Bone marrow (tissue), 2 donors: Measurements from ENCODE around the gene TNFAIP3.
A peak's percentile ranks its signal among the peaks of the same experiment; 100 is the strongest.
"Not testable (repeated sequence)": the region's sequence is repeated elsewhere in the genome, so short reads cannot be mapped to it uniquely, and the experiment has no call there.

Experiments used
- DNase-seq, 2 donors: peaks; one replicate each; lab custom pipeline; 2025; lab: John Stamatoyannopoulos, UW

TNFAIP3 gene

DNA sequence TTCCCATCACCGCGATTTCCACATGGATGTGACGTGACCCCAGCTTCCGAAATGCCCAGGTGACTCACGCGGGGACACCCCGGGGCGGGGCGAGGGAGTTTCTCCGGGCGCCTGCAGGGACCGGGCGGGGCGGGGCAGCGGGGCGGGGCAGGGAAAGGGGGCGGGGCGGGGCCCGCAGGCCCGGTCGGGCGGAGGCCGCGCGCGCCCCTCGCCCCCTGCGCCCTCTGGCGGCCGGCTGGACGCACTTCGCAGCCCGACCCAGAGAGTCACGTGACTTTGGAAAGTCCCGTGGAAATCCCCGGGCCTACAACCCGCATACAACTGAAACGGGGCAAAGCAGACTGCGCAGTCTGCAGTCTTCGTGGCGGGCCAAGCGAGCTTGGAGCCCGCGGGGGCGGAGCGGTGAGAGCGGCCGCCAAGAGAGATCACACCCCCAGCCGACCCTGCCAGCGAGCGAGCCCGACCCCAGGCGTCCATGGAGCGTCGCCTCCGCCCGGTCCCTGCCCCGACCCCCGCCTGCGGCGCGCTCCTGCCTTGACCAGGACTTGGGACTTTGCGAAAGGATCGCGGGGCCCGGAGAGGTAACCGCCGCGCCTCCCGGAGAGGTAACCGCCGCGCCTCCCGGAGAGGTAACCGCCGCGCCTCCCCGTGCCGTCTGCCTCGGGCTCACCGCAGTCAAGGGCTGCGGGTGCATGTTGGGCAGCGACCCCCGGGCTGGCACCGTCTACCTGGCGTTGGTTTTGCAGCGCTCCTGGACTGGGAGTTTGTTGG, at the start of gene TNFAIP3:
TNFAIP3 (plus strand) TSS at position 346 of the 771 bp plus-strand sequence. CDS start 3,969 bp downstream, outside the sequence.
- DNase-seq: peak; percentile 90 to 95

DNA sequence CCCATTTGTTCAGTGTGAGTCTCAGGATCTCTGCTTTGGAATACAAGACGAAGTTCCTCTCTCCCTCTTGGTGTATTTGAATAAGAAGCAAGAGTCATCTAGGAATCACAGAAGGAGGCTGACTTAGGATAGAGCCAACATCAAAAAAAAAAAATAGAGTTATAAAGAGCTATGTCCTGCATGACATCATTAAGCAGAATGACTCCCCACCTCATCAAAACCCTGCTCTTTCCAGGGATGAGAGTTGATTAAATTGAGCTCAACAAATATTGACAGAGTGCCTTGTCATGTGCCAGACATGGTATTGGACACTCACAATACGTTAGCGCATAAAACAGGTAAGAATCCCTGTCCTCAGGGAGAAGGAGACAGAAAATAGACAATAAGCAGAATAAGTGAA, 48.6 kb upstream of the TNFAIP3 start:
- DNase-seq: no peak

DNA sequence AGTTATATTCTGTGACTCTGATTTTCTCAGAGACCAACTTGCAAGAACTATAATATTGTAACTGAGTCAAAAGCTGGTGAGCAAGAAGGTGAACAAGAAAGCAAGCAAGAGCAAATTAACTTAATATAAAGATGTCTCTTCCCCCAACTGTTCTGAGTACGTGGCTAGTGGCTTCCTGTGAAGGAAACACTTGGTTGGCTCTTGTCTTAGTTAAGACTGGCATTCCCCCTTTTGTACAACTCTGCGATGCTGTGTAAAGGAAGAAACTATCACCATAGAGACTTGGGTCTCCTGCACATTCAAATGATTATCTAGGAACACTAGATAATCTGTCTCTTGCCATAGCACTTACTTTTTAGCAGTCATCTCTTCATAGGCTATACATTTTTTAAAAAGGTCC, 47.3 kb upstream of the TNFAIP3 start:
- peak in 1 of 2 donors; percentile 82 for DNase-seq

DNA sequence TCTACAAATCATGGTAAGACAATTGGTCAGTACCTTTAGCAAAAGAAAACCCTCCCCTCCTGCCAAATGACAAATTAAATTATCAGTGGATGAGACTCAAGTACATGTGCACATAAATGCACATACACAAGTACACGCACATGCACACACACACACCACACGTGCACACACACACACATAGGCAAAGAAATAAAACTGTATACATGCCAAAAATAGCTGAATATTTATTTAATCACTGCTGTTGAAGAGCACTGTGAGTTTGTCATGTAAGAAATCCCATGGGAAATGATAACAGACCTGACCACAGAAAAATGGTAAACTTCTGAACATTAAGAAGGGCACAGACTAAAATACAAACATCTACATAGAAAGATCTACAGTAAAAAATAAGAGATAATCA, 46.6 kb upstream of the TNFAIP3 start:
- no peak for DNase-seq

DNA sequence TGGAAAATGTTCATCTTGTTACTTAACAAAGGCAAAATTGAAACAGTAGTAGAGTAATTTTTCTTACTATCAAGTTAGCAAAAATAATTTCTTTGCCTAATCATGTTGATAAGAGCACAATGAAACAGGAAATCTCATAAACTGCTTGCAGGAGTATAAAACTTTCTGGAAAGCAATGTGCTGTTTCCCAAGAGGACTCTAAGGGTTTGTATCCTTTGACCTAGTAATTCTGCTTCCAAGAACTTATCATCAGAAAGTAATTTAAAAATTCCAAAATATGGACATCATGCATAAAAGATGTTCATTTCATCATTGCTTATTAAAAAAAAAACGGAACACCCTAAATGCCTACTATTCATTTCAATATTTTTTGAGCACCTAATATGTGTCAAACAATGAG, 46.1 kb upstream of the TNFAIP3 start:
- DNase-seq: no peak

DNA sequence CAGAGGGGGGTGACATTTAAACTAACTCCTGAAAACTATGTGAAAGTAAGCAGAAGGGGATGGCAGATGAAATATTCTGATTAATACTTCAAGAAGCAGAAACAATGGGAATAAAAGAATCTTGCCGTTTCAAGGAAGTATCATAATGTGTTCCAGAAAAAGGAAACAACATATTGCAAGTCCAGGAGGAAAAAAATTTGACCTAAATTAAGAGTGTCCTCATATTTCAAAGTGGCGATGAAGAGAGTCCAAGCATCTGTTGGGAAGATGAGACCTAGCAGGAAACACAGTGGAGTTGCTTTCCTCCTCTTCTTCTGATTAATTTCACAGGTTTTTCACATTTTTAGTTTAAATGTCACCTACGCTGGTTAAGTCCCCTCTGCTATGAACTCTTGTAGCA, 45.6 kb upstream of the TNFAIP3 start:
- no peak for DNase-seq

DNA sequence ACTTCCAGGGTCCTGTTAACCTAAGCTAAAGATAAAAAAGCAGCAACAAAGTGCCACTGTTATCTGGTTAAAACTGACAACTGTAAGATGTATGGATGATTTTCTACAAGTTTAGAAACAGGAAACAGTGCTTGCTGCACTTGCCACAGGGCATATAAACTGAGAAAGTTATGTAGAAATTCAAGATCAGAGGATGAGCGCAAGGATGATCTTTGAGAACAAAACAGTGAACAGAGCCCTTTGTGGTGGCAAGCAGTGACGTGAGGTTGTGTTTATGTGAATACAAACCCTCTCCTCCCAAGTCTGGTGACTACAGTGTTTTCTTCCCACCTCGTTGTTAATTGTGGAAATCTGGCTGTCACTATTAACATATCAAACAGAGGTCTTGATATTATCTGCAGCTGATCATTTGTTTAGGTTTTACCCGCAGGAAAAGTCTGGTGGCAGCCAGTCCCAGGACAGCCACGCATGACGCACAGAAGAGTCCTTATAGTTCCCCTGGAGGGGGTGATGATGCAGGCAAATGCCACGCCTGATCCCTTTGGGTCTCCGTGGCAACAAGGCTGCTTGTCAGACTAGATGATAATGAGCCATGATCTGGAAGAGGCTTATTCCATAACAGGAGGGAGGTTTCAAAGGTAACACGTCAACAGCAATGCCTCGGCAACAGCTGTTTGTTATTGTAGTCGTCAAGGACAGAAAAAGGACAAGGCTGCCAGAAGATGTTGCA, 43.1 kb upstream of the TNFAIP3 start:
- peak; percentile 35 to 70 for DNase-seq

DNA sequence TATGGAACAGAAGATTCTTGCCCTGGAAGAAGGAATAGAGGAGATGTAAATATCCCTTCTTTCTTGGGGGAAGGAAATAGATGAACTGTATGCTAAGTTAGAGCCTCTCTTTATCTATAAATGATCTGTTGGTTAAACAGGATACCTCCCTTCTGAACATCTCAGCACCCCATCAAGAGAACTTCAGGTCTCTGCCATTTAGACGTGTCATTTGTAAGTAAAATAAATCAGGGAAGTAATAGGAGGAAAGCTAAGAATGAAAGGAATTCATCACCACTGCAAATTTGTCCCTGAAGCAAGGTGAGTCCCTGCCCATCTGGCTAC, 42.5 kb upstream of the TNFAIP3 start:
- no peak for DNase-seq

DNA sequence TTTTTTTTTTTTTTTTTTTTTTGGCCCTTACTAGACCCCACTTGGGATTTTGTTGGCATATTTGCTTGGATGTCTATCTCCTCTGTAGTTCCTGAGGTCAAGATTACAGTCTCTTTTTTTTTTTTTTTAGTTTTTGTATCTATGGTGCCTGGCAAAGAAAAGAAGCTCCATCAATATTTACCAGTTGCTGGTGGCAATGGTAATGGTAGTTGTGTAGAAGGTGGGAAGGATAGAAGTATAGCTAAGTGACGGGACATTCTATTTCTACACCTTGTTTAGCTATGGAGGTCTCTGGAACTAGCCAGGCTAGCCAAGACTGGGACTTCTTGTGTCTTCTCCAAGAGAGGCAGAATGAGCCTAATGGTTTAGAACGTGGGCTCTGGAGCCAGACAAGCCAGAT, 42.2 kb upstream of the TNFAIP3 start:
- no peak for DNase-seq

DNA sequence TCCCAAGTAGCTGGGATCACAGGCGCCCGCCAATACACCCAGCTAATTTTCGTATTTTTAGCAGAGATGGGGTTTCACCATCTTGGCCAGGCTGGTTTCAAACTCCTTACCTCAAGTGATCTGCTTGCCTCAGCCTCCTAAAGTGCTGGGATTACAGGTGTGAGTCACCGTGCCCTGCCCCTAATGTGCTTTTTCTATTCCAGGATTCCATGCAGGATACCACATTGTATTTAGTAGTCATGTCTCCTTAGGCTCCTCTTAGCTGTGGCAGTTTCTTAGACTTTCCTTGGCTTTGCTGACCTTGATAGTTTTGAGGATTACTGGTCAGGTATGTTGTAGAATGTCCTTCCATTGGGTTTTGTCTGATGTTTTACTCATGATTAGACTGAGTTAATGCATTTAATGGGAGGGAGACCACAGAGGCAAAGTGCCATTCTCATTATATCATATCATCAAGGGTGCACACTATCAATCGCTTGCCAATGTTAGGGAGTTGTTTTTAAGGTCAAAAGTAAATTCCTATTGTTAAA, 39.6 kb upstream of the TNFAIP3 start:
- DNase-seq: no peak

DNA sequence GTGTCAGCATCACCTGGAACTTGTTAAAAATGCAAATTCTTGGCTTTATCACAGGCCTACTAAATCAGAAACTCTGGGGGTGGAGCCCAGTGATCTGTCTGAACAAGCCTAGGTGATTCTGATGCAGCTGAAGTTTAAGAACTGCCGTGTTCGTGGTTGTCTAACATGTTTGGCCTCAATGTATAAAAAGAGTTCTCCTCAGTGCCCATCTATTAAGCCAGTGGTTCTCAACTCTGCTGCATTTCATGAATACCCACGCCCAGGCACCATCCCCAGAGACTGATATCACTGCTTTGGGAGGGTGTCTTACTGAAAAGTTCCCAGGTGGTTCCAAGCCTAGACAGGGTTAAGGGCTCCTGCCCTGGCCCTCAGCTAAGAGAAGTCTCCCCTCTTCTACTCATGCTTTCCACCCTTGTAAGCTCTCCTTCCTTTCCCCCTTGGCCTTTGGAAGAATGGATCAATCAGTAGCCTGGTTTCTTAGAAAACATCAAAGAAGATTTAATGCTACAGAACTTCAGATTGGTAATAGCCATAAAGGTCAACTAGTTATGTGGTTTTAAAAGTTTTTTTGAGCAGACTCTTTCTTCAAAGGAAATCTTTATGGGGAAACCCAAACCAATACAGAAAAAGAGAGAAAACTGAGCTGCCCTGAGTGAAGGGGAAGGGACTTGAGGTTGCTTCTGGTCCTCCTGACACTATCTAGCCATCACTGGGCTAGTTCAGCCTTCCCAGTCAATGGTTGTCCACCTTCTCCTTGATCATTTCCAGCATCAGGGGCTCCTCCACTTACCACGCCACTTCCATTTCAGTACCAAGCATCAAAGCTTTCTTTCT, 38.9 kb upstream of the TNFAIP3 start:
- no peak for DNase-seq

DNA sequence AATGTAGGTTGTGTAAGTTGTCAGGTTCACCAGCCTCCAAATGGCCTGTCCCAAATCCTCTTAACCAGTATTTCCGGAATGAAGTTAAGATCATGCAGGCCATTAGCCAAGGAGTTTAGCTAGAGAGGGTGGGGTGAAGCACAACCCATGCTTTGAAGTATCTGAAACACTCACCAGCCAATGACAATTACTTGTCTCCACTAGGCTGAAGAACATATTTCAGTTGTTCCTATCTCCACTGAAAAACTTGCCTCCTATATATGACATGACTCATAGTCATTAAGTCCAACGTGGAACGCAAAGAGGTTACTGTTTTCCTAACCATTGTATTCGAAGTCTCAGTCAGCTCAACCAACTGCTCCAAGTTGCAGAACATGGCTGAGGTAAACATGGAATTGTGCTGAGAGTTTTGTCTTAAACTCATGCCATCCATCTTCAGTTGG, 37.4 kb upstream of the TNFAIP3 start:
- no peak for DNase-seq

DNA sequence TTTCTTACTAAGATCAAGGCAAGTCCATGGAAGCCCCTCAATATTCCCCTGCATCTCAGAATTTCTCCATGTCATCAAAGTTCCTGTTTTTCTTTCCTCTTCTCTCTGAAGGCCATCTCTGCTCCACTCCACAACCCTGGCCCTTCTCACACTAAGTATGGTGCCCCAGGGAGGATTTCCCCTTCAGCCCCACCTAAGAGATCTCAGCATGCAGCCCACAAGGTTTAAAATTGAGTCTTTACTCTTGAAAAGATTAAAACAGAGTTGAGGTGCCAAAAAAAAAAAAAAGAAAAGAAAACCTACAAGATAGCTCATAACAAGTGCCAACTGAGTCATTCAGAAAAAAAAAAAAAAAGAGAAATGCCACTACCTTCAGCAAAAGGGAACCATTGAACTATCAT, 36.5 kb upstream of the TNFAIP3 start:
- DNase-seq: peak in 1 of 2 donors; percentile 26

DNA sequence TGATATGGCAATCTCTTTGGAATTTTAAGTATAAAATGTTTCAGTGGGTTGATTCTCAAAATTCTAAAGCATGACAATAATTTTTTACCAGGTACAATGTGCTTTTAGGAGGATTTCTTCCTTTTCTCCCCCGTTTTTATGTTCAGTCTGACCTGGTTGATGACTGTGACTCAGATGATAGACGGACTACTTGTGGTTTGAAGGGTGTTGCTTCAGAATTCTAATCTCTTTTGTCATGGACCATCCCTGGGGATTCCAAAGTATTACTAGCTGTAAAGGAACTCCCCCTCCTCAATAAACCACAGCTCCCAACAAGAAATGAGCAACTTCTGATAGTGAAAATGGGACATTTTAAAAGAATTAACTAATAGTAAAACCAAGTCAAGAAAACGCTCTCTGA, 34.9 kb upstream of the TNFAIP3 start:
- DNase-seq: no peak

DNA sequence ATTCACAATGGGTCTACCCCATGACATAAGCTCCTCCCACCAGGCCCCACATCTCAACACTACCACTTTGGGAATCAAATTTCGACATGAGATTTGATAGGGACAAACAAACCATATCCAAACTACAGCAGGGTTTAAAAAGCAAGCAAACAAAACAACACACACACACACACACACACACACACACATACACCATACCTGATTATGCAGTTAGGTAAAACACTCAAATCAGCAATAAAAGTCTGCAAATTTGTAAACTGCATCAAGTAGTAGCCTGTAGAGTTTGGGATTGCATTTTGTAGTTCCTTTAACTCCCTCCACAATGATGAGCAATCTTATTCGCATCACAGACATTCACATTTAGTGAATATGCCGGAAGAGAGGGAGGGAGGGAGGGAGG, 32.6 kb upstream of the TNFAIP3 start:
- DNase-seq: no peak

DNA sequence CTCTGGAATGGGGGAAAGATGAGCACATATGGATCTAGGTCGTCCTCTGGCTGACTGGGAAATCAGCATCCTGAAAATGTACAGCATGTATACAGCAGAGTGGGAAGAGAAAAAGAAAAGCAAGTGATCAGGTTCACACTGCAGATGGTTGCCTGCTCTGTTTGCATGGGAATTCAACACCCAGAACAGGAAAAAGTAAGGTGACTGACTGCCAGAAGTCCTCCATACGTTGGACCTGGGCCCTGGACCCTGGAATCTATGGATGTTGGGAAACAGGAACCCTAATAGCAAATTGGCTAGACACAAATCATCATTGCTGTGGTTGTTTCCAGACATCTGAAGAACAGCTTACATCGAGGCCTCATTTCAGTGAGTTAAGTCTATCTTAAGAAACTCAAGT, 30.3 kb upstream of the TNFAIP3 start:
- DNase-seq: no peak

DNA sequence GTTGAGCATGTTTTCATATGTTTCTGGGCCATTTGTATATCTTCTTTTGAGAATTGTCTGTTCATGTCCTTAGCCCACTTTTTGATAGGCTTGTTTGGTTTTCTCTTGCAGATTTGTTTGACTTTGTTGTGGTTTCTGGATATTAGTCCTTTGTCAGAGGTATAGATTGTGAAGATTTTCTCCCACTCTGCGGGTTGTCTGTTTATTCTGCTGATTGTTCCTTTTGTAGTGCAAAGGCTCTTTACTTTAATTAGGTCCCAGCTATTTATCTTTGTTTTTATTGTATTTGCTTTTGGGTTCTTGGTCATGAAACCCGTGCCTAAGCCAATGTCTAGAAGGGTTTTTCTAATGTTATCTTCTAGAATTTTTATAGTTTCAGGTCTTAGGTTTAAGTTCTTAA, 29.0 kb upstream of the TNFAIP3 start:
- not testable (repeated sequence) for DNase-seq

DNA sequence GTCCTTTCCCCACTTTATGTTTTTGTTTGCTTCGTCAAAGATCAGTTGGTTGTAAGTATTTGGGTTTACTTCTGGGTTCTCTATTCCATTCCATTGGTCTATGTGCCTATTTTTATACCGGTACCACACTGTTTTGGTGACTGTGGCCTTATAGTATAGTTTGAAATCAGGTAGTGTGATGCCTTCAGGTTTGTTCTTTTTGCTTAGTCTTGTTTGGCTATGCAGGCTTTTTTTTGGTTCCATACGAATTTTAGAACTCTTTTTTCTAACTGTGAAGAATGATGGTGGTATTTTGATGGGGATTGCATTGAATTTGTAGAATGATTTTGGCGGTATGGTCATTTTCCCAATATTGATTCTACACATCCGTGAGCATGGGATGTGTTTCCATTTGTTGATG, 28.5 kb upstream of the TNFAIP3 start:
- not testable (repeated sequence) for DNase-seq

DNA sequence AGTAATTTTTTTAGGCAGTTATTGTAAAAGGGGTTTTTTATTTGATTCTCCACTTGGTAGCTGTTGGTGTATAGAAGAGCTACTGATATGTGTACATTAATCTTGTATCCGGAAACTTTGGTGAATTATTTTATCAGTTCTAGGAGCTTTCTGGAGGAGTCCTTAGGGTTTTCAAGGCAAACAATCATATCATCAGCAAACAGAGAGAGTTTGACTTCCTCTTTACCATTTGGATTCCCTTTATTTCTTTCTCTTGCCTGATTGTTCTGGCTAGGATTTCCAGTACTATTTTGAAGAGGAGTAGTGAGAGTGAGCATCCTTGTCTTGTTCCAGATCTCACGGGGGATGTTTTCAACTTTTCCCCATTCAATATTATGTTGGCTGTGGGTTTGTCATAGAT, 28.0 kb upstream of the TNFAIP3 start:
- no peak for DNase-seq

DNA sequence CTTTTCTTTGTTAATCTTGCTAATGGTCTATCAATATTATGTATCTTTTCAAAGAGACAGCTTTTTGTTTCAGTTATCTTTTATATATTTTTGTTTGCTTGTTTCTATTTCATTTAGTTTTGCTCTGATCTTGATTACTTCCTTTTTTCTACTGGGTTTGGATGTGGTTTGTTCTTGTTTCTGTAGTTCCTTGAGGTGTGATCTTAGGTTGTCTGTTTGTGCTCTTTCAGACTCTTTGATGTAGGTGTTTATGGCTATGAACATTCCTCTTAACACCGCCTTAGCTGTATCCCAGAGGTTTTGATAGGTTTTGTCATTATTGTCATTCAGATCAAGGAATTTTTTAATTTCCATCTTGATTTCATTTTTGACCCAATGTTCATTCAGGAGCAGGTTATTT, 26.8 kb upstream of the TNFAIP3 start:
- no peak for DNase-seq

DNA sequence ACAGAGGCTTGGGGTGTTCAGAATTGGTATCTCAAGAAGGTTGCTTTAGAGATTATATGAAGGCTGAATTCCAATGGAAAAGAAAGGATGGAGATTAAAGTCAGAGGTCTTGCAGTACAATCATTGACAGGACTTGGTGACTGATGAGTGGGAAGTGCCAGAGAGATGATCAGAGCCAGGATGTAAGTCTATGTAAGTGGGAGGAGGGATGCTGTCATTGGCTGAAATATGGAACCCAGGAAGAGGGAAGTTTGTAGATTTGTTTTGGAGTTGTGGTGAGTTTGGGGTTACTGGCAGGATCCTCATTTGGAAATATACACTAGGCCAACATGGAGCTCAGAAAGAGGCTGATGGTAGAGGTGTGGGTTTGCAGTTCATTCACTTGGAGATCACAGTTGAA, 23.8 kb upstream of the TNFAIP3 start:
- no peak for DNase-seq

DNA sequence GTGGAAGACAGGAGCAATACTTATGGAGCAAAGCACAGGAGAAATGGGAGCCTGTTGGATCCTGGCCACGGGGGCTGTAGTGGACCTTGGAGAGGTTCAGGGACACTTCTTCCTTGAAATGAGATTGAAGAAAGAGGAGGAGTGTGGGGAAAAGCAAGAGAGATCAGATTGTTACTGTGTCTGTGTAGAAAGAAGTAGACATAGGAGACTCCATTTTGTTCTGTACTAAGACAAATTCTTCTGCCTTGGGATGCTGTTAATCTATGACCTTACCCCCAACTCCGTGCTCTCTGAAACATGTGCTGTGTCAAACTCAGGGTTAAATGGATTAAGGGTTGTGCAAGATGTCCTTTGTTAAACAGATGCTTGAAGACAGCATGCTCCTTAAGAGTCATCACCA, 22.7 kb upstream of the TNFAIP3 start:
- not testable (repeated sequence) for DNase-seq
